Activated T-helper 1 cell treated with anti-CD3 and anti-CD28 coated beads, Interleukin-12 subunit alpha, Interleukin-12 subunit beta, Interleukin-2, Interleukin-4 antibody, amounts not matched to agents 30 ng/mL and 10 ng/mL and 1 ng/mL, durations not matched to agents 14 hours and 24 hours and 36 hours (primary cell): Measurements from ENCODE around the gene RSPH6A. TPM values are rescaled to one million over a fixed set of nuclear protein-coding genes. Genes with fewer than 3 reads are reported as not detected.

Experiments
- DNase-seq: peaks from one replicate; pipeline ENCODE4 v3.0.0; 2021; ENCODE audit warnings: low spot score
- H3K27ac Mint-ChIP-seq: one replicate; pipeline ENCODE4 v1.8.0; 2021; ENCODE audit warnings: mild to moderate bottlenecking, mixed read lengths
- H3K27me3 Mint-ChIP-seq: one replicate; pipeline ENCODE4 v1.8.0; 2022; ENCODE audit warnings: mild to moderate bottlenecking, moderate library complexity, mixed read lengths; ENCODE audit not compliant: insufficient read depth
- H3K36me3 Mint-ChIP-seq: one replicate; pipeline ENCODE4 v1.8.0; 2021; ENCODE audit warnings: low read depth, mixed read lengths
- H3K4me1 Mint-ChIP-seq: one replicate; pipeline ENCODE4 v1.8.0; 2021; ENCODE audit warnings: low read depth, mixed read lengths
- H3K4me3 Mint-ChIP-seq: one replicate; pipeline ENCODE4 v1.8.0; 2021; ENCODE audit warnings: mild to moderate bottlenecking, moderate library complexity, mixed read lengths
- H3K9me3 Mint-ChIP-seq: one replicate; pipeline ENCODE4 v1.8.0; 2021; ENCODE audit warnings: mixed read lengths
- intact Hi-C: fragments of 100-400 bp; cut with micrococcal nuclease; formaldehyde crosslinking; loops from one replicate; pipeline ENCODE4 v1.15.1; 2024
- total RNA-seq: library from RNA; stranded (reverse); gene quantifications from 2 replicates; pipeline ENCODE4 v1.2.3, GENCODE V29; 2022

The RSPH6A gene
- total RNA-seq, 1 donor from 2014 or later = 0.29 TPM

DNA sequence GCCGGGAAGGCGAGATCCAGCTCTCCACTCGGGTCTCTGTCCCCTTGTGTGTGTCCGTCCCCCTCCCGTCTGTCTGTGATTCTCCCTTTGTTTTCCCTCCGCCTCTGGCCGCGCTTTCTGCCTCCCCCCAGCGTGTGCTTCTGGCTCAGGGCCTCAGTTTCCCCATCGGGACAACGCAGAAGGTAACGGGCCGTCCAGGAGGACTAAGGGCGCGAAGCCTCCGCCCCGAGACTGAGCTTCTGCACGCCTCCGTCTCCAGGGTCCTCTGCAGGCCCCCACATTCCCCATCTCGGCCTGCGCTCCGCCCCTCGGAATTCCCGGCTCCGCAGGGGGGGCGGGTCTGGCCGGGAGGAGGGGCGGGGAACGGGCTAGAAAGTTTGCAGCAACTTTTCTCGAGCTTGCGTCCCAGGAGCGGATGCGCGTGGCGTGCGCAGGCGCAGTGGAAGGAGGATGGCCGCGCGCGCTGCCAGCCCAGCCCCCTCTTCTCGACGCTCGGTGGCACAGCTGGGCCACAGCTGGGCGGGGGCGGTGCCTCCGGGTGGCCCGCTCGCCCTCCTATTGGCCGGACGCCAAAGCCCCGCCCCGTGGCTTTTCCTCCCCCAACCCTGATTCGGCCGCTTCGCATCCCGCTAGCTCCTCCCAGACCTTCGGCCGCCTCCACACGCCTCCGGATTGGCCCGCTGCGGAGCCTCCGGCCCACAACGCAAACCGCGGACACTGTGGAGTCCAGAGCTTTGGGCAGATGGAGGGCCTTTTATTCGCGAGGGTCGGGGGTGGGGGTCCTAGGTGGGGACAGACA is 45.9 kb downstream of the RSPH6A start, which contains the start of gene SIX5:
Gene SIX5 (minus strand): TSS at position 269 of the 799 bp plus-strand sequence. CDS start 408 bp downstream, outside the sequence.
- peak within 1 kb of the TSS; percentile 88 for H3K4me3 Mint-ChIP-seq
- H3K27me3 Mint-ChIP-seq = peaks cover 28% of the 10 kb centered on the region

GRCh38 chr19:45768655-45768983 is 46.5 kb downstream of the RSPH6A start:
- Mint-ChIP-seq H3K9me3 (no peaks in the 10 kb centered on the region), H3K36me3 (peaks cover 3% of the 10 kb centered on the region), H3K27me3 (peaks cover 28% of the 10 kb centered on the region), H3K4me3 (peak overlapping the region; percentile 88), H3K4me1 (peaks cover 9% of the 10 kb centered on the region), H3K27ac (peak overlapping the region; percentile 86)
- intact Hi-C loops = no loop called here
- DNase-seq = peak; percentile 28

More for the DNA sequence above, 45.9 kb downstream of the RSPH6A start, which contains the start of gene SIX5:
- peaks cover 3% of the 10 kb centered on the region for H3K36me3 Mint-ChIP-seq
- no peaks in the 10 kb centered on the region for H3K9me3 Mint-ChIP-seq
- intact Hi-C loops = loop anchor here (1.0 kb wide), 5 partner anchors 38 to 185 kb away; partner anchors contain the start of genes MYPOP, OPA3 and QPCTL
- H3K4me1 Mint-ChIP-seq = peaks cover 9% of the 10 kb centered on the region
- H3K27ac Mint-ChIP-seq = peak within 1 kb of the TSS; percentile 86
- DNase-seq = peak; percentile 94

GRCh38 chr19:45767881-45768654 is 47.0 kb downstream of the RSPH6A start:
- intact Hi-C loops = no loop called here
- peak overlapping the region; percentile 77 for H3K4me3 Mint-ChIP-seq
- H3K4me1 Mint-ChIP-seq = peaks cover 9% of the 10 kb centered on the region
- H3K36me3 Mint-ChIP-seq = peaks cover 3% of the 10 kb centered on the region
- no peak for DNase-seq
- H3K27ac Mint-ChIP-seq = no peak overlapping the region
- H3K9me3 Mint-ChIP-seq = no peaks in the 10 kb centered on the region
- H3K27me3 Mint-ChIP-seq = peaks cover 28% of the 10 kb centered on the region

DNA sequence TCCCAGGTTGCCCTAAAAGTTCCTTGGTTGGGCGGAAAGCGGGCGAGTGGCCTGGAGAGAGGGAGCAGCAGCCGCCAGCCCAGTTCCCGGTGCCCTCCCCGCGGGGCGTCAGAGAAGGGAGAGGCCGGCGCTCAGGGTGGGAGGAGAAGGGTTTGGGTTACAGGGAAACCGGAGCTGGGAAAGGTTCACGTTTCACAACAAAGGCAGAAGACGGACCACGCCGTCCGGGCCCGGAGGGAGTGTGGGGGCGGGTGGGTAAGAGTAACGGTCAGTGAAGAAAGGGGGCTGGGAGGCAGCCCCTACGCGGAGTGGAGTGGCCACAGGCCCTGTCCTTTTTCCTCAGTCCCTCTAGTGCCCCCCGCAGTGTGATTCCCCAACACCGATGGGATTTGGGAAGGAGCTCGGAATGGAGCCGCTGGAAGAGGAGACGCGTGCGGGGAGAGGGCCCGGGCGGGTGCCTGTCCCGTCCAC is 47.7 kb downstream of the RSPH6A start:
- Mint-ChIP-seq H3K36me3 (peaks cover 3% of the 10 kb centered on the region), H3K9me3 (no peaks in the 10 kb centered on the region), H3K4me3 (peak overlapping the region; percentile 11), H3K27me3 (peaks cover 28% of the 10 kb centered on the region), H3K27ac (no peak overlapping the region), H3K4me1 (peaks cover 9% of the 10 kb centered on the region)
- no peak for DNase-seq
- intact Hi-C loops = no loop called here

DNA sequence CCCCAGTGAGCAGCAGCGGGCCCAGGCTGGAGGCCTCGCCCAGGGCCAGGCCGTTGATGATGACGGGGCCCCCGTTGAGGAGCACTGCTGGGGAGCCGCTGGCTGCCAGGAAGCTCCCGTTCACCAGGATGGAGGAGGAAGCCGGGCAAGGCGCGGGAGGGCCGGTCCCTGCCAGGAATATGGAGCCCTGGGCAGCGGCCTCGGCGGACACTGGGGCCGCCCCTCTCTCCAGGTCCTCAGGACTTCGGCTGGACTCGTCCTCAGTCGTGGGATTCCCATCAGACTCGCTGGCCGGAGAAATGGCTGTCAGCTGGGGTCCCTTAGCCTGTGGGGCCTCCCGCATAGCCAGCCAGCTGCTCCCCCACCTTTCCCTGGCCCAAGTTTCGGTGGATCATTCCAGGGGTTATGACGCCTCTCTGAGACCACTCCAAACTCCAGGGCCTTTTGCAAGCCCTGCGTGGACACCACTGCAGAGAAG is 48.2 kb downstream of the RSPH6A start:
- Mint-ChIP-seq H3K36me3 (peaks cover 3% of the 10 kb centered on the region), H3K4me1 (peaks cover 9% of the 10 kb centered on the region), H3K27ac (no peak overlapping the region), H3K27me3 (peaks cover 26% of the 10 kb centered on the region), H3K9me3 (no peaks in the 10 kb centered on the region), H3K4me3 (peak overlapping the region; percentile 11)
- intact Hi-C loops = no loop called here
- no peak for DNase-seq

- intact Hi-C loops = no loop called here
- H3K9me3 Mint-ChIP-seq = no peaks in the 10 kb centered on the region
- peaks cover 25% of the 10 kb centered on the region for H3K27me3 Mint-ChIP-seq
- peaks cover 9% of the 10 kb centered on the region for H3K4me1 Mint-ChIP-seq
- H3K4me3 Mint-ChIP-seq = no peak overlapping the region
- peaks cover 3% of the 10 kb centered on the region for H3K36me3 Mint-ChIP-seq
- no peak for DNase-seq
- H3K27ac Mint-ChIP-seq = no peak overlapping the region
Observed at GRCh38 chr19:45766296-45766868, 48.7 kb downstream of the RSPH6A start.

DNA sequence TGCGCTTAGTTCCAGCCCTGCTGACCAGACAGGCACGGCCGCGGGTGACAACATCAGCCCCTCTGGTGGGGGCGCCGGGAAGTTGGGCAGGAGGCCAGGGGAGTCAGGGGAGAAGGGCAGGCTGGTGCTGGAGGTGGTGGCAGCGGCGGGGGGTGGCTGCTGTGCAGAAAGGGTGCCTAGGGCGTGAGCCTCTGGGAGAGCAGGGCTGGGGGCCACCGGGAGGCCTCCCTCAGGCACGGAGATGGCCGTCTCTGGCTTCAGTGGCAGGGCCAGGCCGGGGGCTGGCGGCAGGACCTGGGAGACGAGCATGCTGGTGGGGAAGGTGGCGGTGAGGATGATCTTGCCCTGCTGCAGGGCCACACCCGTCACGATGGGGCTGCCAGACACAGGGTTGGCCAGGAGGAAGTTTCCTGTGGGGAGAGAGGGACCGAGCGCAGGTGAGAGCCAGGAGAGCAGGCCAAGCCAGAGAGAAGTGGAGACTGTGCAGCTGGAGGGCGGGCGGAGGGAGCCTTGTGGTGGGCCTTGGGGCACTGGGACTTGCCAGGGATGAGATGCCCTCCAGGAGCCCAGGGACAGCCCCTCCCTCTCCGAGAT is 49.3 kb downstream of the RSPH6A start:
- no peak for DNase-seq
- Mint-ChIP-seq H3K27ac (no peak overlapping the region), H3K27me3 (peaks cover 21% of the 10 kb centered on the region), H3K9me3 (no peaks in the 10 kb centered on the region), H3K4me1 (peaks cover 9% of the 10 kb centered on the region), H3K36me3 (no peaks in the 10 kb centered on the region), H3K4me3 (no peak overlapping the region)
- intact Hi-C loops = no loop called here

DNA sequence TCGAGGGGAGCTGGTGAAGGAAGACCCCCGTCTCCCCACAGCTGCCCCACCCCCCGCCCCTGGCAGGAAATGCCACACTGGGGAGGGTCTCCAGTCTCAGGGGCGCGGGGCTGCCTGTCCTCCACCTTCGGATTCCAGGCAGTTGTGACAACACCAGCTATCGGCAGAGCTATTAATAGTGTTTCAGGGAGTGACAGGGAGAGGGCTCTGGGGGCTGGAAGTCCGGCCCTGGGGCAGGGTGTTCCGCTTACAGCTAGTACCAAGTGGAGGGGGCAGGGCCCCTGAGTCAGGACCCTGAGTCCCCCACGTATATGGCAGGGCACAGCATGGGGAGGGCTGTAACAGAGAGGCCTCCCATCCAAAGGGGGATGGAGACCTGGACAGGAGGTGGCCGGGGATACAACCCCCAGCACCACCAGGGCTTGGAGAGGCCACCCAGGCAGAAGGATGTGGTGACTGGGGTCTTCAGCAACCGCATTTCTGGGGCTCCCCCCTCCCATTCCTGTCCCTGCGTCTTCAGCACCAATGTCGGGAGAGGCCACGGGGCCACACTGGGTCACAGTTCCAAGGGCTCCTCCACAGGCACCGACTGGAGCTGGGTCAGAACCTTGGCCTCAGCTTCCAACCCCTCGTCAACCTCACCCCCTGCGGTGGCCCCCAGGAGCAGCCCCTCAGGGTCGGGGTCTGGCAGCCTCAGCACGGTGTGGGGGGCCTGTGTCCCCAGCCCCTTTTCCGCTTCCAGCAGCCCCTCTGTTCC is 50.0 kb downstream of the RSPH6A start:
- no peak for DNase-seq
- H3K9me3 Mint-ChIP-seq = no peaks in the 10 kb centered on the region
- intact Hi-C loops = no loop called here
- no peaks in the 10 kb centered on the region for H3K36me3 Mint-ChIP-seq
- no peak overlapping the region for H3K4me3 Mint-ChIP-seq
- H3K27ac Mint-ChIP-seq = no peak overlapping the region
- peaks cover 24% of the 10 kb centered on the region for H3K27me3 Mint-ChIP-seq
- peaks cover 9% of the 10 kb centered on the region for H3K4me1 Mint-ChIP-seq

DNA sequence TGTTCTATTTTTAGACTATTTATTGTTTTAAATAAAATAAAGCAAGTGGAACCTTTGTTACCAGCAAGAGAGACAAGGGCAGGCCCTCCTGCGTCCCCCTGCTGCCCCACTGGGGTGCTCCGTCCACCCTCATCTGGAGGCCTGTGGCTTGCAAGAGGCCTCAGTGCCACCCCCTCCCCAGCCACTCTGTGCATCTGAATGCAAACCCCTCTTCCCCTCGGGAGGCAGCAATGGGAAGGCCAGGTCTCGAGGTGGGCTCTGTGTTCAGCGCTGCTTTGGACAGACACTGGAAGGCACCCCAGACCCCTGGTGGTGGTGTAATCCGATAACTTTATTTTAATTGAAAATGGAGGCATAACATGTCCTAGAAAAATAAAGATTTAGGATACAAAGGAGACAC is 50.6 kb downstream of the RSPH6A start:
- Mint-ChIP-seq H3K4me3 (no peak overlapping the region), H3K36me3 (no peaks in the 10 kb centered on the region), H3K27ac (no peak overlapping the region), H3K27me3 (peaks cover 26% of the 10 kb centered on the region), H3K9me3 (no peaks in the 10 kb centered on the region), H3K4me1 (peaks cover 6% of the 10 kb centered on the region)
- no peak for DNase-seq
- intact Hi-C loops = no loop called here

- H3K4me3 Mint-ChIP-seq = no peak overlapping the region
- peaks cover 27% of the 10 kb centered on the region for H3K27me3 Mint-ChIP-seq
- H3K4me1 Mint-ChIP-seq = peaks cover under 1% of the 10 kb centered on the region
- no peaks in the 10 kb centered on the region for H3K9me3 Mint-ChIP-seq
- no peak overlapping the region for H3K27ac Mint-ChIP-seq
- H3K36me3 Mint-ChIP-seq = no peaks in the 10 kb centered on the region
- DNase-seq = no peak
- intact Hi-C loops = no loop called here
Observed at GRCh38 chr19:45763691-45764294, 51.3 kb downstream of the RSPH6A start.

- Mint-ChIP-seq H3K4me1 (no peaks in the 10 kb centered on the region), H3K9me3 (no peaks in the 10 kb centered on the region), H3K4me3 (no peak overlapping the region), H3K27me3 (peaks cover 26% of the 10 kb centered on the region), H3K27ac (no peak overlapping the region), H3K36me3 (no peaks in the 10 kb centered on the region)
- no peak for DNase-seq
- intact Hi-C loops = no loop called here
Observed at GRCh38 chr19:45762870-45763631, 52.1 kb downstream of the RSPH6A start.
